ENCODE data around the gene ST6GALNAC5.
A peak's percentile ranks its signal among the peaks of the same experiment; 100 is the strongest.

ST6GALNAC5 gene

GRCh38 chr1:76998582-76999223 lies 131.4 kb downstream of the ST6GALNAC5 start:
- H3K4me3 ChIP-seq (ENCODE audit: low read length) = no peak overlapping the region
- DNase-seq (ENCODE audit: low read depth) = peak; percentile 52
- no peak for TF ChIP-seq CTCF (conservative IDR thresholded peaks at IDR 0.05; ENCODE audit: low read depth, low read length)

GRCh38 chr1:77007675-77008074 lies 140.4 kb downstream of the ST6GALNAC5 start:
- TF ChIP-seq CTCF (conservative IDR thresholded peaks at IDR 0.05; ENCODE audit: low read depth, low read length) = no peak
- H3K4me3 ChIP-seq (ENCODE audit: low read length) = no peak overlapping the region
- DNase-seq (ENCODE audit: low read depth) = no peak

- DNase-seq (ENCODE audit: low read depth) = no peak
- TF ChIP-seq CTCF (conservative IDR thresholded peaks at IDR 0.05; ENCODE audit: low read depth, low read length) = no peak
- H3K4me3 ChIP-seq (ENCODE audit: low read length) = no peak overlapping the region
Measured at GRCh38 chr1:77010937-77011336, 143.7 kb downstream of the ST6GALNAC5 start.

- DNase-seq (ENCODE audit: low read depth) = no peak
- no peak overlapping the region for H3K4me3 ChIP-seq (ENCODE audit: low read length)
- TF ChIP-seq CTCF (conservative IDR thresholded peaks at IDR 0.05; ENCODE audit: low read depth, low read length) = no peak
Measured at GRCh38 chr1:77012066-77012465, 144.8 kb downstream of the ST6GALNAC5 start.

GRCh38 chr1:77014073-77014788 lies 147.0 kb downstream of the ST6GALNAC5 start:
- H3K4me3 ChIP-seq (ENCODE audit: low read length) = no peak overlapping the region
- DNase-seq (ENCODE audit: low read depth) = peak; percentile 10
- no peak for TF ChIP-seq CTCF (conservative IDR thresholded peaks at IDR 0.05; ENCODE audit: low read depth, low read length)

GRCh38 chr1:77015748-77016341 lies 148.6 kb downstream of the ST6GALNAC5 start:
- no peak overlapping the region for H3K4me3 ChIP-seq (ENCODE audit: low read length)
- DNase-seq (ENCODE audit: low read depth) = no peak
- TF ChIP-seq CTCF (conservative IDR thresholded peaks at IDR 0.05; ENCODE audit: low read depth, low read length) = no peak

Measured in retinal pigment epithelial cell (primary cell).